T-helper 1 cell treated with Interleukin-12 subunit alpha and Interleukin-12 subunit beta and Interleukin-4 antibody, amounts not matched to agents 30 ng/mL and 1 ng/mL, for 36 hours (primary cell): ENCODE results near the gene ADD2. TPM values are rescaled to one million over a fixed set of nuclear protein-coding genes. Genes with fewer than 3 reads are reported as not detected.
"Not testable (repeated sequence)": the region's sequence is repeated elsewhere in the genome, so short reads cannot be mapped to it uniquely, and the experiment has no call there.

Experiments
- intact Hi-C: fragments of 100-400 bp; cut with micrococcal nuclease; formaldehyde crosslinking; loops from one replicate; pipeline ENCODE4 v1.15.1; 2024
- total RNA-seq: library from RNA; stranded (reverse); gene quantifications from 2 replicates; pipeline ENCODE4 v1.2.3, GENCODE V29; 2022

Gene ADD2
- total RNA-seq, 1 donor from 2014 or later: 15.0 TPM

GRCh38 chr2:70752396-70752795 lies 15.6 kb downstream of the ADD2 start:
- intact Hi-C loops: no loop called here

DNA sequence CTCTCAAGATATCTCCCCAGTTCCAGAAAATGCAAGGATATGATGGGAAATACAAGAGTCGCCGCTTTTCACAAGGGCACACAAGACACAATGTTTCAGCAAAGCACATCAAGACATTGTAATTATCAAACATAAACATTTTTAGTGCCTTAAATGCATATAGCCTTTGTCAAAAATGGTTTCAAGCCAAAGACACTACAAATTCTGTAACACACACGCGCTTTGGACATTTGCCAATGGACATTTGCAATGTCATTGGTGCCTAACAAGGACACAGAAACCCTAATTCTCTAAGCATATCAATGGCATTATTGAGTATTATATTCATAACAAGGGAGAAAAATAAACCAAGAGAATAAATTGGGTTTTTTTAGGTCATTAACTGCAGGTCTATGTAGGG lies 16.1 kb downstream of the ADD2 start:
- intact Hi-C loops: no loop called here

DNA sequence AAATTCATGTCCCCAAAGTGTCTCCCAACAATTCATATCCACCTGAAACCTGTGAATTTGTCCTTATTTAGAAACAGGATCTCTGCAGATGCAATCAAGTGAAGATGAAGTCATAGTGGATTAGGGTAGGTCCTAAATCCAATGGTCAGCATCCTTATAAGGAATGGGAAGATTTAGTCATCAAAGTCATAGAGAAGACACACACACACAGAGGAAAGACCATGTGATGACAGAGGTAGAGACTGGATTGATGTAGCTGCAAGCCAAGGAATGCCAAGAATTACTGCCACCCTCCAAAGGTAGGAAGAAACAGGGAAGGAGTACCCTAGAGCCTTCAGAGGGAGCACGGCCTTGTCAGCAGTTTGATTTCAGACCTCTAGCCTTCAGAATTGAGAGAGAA lies 17.7 kb downstream of the ADD2 start:
- intact Hi-C loops: no loop called here

- intact Hi-C loops: no loop called here
Observed at GRCh38 chr2:70748002-70748784, 19.8 kb downstream of the ADD2 start.

DNA sequence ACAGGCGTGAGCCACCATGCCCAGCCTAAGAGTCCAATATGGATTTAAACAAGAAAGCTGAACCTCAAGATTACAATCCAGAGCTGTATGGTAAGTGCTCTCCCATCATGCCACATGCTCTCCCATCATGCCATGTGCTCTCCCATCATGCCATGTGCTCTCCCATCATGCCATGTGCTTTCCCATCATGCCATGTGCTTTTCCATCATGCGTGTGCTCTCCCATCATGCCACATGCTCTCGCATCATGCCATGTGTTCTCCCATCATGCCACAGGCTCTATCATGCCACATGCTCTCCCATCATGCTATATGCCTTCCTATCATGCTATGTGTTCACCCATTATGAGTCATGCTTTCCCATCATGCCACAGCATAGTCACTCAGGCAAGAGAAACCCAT lies 20.7 kb downstream of the ADD2 start:
- intact Hi-C loops: no loop called here

DNA sequence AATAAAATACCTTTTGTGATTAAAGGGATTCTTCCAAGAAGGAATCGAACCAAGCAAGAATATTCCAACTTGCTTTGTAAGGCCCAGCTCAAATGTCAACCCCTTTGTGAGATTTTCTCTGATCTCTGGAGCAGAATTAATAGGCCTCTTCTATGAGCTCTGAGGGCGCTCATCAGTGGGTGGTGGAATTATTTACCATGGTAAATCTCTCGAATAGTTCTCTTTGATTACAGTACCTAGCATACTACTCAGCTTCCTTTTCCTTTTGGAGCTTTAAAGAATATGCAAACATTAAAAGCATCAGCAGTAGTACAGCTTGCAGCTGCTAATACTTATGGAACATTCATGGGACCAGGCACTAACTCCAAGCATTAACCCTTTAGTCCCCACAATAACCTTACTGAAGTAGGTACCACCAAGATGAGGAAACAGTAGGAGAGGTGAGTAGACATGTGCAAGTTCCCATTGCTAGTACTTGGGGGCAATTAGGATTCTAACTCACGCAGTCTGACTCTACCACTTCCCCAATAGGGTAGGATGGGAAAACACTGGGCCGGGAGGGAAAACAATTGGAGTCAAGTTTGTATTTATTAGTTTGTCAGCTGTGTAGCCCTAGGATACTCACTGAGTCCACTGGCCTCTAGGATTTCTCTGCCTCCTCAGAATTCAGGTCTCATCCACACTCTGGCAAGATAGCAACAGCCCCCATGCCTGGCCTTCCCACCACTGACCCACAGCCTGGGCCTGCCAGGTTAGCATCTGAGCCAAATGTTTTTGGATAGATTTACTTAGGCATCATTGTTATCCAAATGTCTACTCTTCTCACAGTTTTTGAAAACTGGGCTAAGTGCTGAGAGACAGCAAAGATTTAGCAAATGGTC lies 21.7 kb downstream of the ADD2 start:
- intact Hi-C loops: no loop called here

- intact Hi-C loops: no loop called here
Observed at GRCh38 chr2:70745276-70745825, 22.6 kb downstream of the ADD2 start.

DNA sequence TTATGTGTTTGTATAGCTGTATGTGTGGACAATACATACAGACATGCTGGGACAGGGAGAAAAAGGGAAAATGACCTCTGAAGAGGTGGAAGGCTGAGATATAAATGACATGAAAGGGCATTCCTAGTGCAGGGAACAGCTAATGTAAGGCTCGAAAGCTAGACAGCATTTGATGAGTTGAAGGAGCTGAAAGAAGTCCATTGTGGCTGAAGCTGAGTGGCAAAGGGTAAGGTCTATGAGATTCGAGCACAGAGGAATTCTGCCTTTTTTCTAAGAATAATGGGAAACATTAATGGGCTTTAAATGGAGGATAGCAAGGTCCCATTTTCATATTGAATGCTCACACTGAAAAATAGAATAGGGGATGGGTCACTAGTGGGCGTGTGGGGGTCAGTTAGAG lies 23.6 kb downstream of the ADD2 start:
- intact Hi-C loops: no loop called here

DNA sequence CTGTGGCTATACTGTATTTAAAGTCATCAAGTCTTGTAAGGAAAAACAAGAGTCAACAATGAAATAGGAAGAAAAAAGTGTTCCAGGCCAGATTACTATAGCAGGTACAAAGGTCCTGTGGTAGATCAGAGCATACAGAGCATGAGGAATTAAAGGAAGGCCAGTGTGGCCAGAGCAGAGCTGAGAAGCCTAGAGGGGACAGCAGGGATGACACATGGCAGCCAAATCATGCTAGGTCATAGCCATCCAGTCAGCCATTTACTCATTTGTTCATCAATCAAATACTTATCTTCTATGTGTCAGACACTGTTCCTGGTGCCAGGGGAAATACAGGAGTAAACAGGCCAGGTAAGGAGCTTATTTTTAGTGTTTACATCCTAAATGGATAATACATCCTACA lies 24.3 kb downstream of the ADD2 start:
- intact Hi-C loops: no loop called here

DNA sequence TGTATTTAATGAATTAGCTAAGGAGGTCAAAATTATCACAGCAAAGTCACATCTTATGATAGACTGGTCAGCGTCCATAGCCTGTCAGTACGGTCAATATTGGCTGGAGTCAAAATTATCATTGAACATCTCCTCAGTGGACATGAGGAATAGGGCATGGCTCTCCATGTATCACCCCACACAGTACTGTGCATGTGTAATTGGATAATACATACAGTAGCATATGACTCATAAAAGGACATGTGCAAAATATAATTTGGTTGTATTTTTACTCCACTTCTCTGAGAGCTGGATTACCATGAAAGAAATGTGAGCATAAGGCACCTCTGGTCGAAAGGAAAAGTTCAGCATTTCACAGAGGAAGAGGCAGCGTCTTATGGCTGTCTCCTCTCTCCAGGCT lies 24.9 kb downstream of the ADD2 start:
- intact Hi-C loops: no loop called here

GRCh38 chr2:70739492-70739891 lies 28.5 kb downstream of the ADD2 start:
- intact Hi-C loops: not testable (repeated sequence)

DNA sequence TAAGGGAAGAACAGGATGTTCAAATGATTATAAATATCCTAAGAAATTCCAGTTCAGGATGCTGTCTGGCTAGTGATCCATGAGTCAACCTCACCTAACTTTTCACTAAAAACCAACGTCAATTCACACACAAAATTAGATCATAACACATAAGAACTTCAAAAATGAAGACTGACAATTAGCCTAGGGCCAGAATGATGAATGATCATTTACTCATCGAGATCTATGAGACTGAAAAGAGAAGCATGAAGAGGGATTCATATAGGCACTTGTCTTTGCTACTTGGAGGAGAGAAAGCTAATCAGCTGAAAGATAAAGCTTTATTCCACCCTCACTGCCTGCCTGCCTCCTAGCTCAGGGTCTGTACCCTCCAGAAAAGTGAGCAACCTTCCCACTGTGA lies 29.8 kb downstream of the ADD2 start:
- intact Hi-C loops: no loop called here

DNA sequence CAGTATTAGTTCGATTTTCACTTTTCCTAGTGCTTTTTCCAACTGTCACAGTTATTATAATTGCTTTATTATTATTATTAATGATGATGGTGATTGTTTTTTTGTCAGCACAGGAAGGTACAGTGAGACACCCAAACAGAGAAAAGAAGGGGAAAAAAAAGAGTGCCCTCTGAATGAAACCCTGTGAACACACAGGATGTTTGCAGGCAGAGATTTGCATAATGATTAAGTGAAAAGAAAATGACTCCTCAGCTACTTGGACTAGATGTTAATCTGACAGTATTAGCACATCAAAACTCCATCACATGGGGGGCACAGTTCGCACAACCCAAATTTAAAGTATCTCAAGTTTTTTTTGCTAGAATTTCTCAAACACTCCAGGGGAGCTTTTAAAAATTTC lies 32.9 kb downstream of the ADD2 start:
- intact Hi-C loops: no loop called here

- intact Hi-C loops: no loop called here
Observed at GRCh38 chr2:70733646-70734180, 34.3 kb downstream of the ADD2 start.

DNA sequence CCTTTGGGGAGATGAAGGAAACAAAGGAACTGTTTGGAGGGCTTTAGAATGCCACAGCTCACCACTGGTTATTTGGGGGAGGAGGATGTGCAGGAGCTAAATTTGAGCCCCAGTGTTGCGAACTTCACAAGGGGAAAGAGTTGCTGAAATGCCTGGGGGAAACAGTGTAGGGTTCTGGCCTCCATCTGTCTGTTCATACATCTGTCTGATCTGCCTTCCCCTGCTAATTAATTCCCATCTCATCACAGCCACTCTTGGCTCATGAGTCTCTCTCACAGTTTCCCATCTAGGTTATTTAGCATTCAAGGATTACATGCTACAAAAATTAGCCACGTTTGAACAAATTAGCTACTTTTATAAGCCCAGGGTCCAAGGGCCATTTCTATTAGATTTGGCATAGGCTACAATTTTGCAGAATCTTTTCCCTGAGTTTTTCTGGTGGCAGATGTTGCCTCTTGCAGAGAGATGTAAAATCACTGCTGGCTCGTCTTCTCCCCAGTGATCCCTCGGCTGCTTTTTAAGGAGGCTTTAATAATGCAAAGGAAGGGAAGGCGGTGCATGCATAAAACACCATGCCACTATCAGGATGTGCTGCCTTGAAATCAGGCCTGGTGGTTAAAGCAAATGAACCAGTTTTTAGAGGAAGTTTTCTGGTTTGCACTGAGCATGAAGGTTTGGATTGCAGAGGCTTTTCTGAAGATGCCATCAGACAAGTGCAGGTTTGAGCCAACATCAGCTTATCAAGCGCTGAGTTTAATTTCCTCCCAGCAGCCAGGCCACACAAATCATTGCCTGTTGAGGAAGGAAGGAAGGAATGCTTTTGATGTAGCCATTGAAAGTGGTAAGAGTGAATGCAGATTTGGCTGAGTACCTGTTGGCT lies 35.0 kb downstream of the ADD2 start:
- intact Hi-C loops: no loop called here

GRCh38 chr2:70730730-70731129 lies 37.3 kb downstream of the ADD2 start:
- intact Hi-C loops: no loop called here

DNA sequence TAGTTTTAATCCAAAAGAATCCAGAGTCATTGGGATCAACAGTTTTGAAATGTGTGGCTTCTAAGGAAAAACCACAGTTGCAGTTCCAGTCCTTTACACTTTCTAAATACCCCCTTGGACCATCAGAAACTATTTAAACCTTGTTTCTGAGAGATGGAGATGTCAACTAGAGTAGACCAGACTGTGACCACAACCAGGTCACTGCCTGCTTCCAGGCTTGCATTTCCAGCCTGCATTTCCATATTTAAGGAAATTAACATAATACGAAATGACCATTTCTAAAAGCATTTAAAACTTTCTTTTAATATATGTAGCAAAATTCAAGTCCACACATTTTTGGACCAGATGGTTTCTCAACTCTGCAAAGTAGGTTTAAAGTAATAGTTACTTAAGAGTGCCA lies 38.4 kb downstream of the ADD2 start:
- intact Hi-C loops: no loop called here

DNA sequence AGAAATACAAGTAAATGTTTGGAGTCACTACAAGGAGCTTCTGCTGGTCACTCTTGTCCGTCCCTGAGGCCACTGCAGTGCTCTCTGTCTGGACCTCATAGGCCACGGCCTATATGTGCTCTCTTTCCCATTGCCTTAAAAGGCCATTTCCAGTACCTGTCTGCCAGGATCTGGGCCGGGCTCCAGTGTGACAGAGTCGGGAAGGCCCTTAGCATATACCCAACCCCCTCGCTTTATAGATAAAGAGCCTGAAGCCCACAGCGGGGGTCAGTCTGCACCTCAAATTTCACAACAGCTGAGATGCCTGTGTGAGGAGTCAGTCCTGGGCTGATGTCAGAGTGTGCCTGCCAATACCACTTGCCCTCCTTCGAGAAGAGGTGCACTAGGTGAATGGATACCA lies 39.9 kb downstream of the ADD2 start:
- intact Hi-C loops: no loop called here

- intact Hi-C loops: no loop called here
Observed at GRCh38 chr2:70726947-70727725, 40.9 kb downstream of the ADD2 start.

GRCh38 chr2:70725505-70725904 lies 42.5 kb downstream of the ADD2 start:
- intact Hi-C loops: no loop called here
